NCI-H524 treated with DMSO at 0.1 percent for 48 hours (cell line): ENCODE data around the gene VWCE.

Source experiments
- DNase-seq: peaks from one replicate; lab custom pipeline; 2025; lab: John Stamatoyannopoulos, UW

Gene VWCE

DNA sequence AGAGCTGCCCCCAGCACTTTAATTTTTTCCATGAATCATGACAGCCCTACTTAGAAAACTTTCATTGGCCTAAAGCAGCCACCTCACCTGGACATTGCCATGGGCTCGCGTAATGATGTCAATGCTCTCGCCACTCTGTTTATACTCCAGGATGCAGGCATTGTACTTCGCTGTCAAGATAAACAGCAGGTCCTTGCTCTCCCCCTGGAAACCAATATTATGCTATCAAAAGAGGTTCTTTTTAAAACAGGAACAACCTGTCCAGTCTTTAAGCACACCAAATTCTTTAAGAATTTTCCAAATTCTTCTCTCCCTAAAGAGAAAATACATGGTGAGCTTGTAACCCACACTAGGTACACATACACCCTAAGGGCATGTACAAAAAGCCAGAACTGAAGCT lies 34.8 kb upstream of the VWCE start:
- DNase-seq = no peak

DNA sequence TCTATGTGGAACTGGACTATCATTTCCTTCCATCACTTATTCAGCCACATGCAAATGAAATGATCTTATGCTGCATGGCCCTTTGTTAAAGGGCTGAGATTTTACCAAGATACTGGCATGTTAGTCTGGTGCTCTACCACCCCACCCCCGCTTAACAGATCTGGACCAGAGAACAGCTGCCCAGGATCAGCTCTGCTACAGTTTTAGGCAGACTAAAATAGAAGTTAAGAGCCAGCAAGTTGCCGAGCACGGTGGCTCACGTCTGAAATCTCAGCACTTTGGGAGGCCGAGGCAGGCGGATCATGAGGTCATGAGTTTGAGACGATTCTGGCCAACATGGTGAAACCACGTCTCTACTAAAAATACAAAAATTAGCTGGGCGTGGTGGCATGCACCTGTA lies 33.2 kb upstream of the VWCE start:
- no peak for DNase-seq

DNA sequence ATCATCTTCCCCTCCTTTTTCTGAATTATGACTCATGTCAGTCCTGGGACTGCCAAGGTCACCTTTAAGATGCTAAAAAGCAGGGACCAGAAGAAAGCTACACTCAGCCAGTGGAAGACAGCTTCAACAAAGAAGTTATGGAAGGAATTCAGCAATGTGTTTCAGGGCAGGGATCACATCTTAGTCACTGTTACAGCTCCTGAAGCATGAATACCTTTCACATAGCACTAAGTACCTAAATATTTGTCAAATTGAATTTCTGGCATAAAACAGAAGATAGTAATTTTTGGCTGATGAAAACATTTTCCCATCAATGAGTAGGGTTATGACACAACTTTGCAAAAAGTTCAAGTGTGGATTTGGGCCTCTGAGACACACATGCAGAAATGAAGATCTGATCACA lies 32.6 kb upstream of the VWCE start:
- no peak for DNase-seq

- DNase-seq = no peak
These were observed 30.7 kb upstream of the VWCE start for GRCh38 chr11:61325649-61326414.

- no peak for DNase-seq
These were observed 20.1 kb upstream of the VWCE start for GRCh38 chr11:61315260-61315659.

DNA sequence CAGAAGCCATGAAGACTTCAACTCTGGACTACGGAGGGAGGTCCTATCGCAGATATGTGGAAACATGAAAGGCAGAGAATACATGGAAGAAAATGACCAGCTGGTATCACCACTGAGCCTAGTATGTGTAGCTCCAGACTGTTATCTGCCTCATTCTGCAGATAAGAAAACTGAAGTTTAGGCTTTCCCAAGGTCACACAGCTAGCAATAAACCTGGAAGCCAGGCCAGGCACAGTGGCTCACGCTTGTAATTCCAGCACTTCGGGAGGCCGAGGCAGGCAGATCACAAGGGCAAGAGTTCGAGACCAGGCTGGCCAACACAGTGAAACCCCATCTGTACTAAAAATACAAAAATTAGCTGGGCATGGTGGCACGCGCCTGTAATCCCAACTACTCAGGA lies 15.6 kb upstream of the VWCE start:
- DNase-seq = no peak

DNA sequence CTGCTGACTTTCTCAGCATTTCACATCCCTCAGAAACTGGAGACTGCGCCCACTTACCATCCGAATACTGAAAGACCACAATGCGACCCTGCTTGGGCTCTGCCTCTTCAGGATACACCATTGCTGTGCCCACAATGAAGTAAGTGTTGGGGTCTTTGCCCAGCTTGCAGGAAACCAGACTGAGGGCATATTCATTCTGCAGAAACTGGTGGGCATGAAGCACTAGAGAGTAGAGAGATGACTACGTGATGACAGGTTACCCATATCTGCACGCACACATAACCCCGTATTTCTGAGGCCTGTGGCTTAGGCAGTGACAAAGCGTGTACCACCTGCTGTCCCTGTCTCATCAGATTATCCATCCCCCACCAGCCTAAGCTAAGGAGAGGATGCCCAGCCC lies 14.6 kb upstream of the VWCE start:
- DNase-seq = no peak

DNA sequence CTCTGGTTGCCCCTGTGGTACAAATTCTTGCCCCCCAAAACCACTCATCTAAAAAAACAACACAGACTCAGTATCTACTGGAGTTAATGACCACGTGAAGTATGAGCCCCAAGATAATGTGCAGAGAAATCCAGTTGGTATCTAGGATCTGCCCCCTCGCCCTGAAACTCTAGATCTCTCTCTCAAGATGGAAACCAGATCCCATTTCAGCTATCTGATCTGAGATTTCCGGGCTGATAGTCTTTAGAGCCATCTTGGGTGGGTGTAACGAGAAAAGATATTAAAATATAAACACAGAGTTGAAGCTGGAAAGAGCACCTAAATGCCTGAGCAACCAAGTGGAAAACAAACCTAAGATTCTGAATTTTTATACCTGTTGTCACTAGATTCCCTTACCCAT lies 14.0 kb upstream of the VWCE start:
- no peak for DNase-seq

DNA sequence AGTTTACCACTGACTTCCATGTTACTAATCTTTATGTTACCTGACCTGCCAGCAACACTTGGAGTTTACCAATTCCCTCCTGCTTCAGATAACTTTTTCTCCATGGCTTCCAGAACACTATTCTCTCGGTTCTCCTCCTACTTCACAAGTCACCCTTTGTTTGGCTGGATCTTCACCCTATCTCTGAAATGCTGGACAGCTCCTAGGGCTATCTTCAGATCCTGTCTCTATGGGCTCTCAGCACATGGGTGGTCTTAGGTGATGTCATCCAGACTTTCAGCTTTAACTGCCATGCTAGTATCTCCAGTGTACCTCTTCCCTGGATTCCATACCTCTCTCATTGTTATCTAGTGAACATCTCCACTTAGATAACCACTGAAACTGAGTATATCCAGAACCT lies 12.2 kb upstream of the VWCE start:
- DNase-seq = no peak

DNA sequence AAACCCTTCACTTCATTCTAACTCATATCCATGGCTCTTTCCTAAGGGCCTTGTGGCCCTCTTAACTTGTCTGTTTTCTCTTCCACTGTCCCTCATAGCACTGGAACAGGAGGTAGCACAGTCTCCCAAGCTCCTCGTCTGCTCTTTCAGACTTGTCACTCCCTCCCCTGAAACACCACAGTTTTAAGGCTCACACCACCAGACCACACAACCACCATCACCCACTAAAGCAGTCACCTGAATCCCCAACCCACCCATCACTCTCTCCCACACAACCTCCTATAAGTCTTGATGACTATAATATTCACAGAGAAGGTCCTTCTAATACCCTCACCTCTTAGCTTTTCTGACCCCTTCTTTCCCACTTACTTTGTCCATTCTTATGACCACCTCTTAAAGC lies 11.1 kb upstream of the VWCE start:
- no peak for DNase-seq

DNA sequence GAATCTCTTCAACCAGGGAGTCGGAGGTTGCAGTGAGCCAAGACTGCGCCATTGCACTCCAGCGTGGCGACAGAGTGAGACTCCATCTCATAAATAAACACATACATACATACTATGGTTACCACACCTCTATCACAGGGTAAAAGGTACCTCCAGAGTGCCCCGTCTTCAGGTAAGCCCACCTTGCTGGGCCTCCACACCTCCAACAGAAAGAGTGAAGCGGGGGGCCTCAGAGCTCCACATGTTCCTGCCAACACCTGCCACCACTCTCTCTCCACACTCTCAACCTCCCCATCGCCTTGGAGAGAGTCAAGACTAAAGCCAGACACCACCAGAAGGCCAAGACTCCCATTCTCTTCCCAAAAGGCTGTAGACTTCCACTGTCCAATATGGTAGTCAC lies 10.3 kb upstream of the VWCE start:
- no peak for DNase-seq

DNA sequence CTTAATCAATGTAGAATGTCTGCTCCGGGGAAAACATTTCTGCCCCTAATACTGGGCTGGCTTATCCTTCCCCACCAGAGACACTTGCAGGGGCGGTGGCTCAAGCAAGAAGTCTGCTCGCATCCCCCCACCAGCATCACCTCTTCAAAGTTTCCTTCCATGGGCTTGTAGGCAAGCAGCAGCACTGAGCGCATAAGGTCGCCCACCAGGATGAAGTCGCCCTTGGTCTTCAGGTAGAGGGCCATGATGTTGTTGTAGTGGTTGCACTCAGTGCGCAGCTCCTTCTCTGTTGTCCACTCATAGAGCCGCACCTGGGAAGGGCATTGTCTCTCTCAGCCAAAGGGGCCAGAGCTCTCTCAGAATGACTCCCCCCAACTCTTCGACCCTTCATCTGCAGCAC lies 8.6 kb upstream of the VWCE start:
- DNase-seq = no peak

- no peak for DNase-seq
These were observed 7.4 kb upstream of the VWCE start for GRCh38 chr11:61302550-61302949.

DNA sequence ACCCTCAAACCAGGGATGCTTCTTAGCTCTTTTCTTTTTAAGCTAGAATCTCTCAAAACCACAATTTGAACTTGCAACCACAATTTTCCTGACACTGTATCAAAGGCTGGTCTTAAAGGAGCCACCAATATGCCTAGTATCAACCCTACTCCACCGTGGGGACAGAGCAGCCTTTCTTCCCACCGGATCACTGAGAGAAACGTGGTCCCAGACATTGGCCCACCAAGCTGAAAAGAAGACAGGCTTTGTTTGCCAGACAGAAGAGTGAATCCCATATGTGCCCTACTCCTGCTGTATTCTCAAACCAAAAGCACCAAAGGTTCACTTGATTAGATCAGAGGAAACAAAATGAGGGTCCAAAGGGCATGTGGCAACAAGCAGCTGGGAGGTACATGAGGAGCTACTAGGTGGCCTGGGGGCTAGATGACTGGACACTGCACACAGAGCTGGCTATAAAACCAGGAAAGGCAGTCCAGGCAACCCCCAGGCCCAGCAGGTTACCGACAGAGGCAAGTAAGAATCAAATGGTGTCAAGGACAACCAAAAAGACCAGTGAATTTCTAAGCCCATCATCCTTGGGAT lies 3.6 kb upstream of the VWCE start:
- DNase-seq = no peak

DNA sequence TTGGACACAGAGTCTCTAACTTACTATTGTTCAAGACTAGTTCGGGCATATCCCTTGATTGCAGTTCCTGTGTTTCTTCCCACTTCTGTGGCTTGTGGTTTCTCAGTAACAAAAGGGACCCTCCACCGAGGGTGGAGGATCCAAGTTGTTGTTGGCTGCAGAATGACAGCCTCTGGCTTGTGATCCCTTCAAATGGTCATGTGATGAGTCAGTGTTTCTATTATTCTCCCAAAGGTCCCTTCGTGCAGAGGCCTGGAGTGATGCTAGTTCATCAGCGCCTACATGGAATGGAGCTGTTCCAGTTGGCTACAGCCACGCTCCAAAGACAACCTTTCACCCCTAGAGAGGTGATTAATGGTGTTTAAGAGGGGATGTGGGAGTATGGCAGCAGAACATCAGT lies 2.6 kb upstream of the VWCE start:
- DNase-seq = no peak

- no peak for DNase-seq
These were observed 2.2 kb upstream of the VWCE start for GRCh38 chr11:61297341-61297740.

GRCh38 chr11:61295596-61295926 lies 445 bp upstream of the VWCE start:
- DNase-seq = peak; percentile 7

GRCh38 chr11:61293867-61294716 lies 1.0 kb downstream of the VWCE start:
- peak; percentile 11 for DNase-seq

DNA sequence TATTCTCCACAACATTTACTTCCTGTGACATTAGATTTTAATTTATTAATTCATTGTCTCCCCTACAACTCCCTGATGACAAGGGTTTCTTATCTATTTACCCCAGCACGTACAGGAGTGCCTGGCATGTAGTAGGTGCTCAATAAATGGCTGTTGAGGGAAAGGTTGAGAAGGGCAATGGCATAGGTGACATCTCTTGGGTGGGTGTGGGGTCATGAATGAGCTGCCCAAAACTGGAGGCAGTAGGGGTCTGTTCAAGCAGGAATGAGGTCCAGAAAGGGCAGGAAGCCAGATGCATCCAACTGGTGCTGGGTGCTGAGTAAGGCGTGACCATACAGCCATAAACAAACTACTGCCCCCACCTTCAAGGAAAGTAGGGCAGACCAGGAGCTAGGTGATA lies 2.8 kb downstream of the VWCE start:
- no peak for DNase-seq

DNA sequence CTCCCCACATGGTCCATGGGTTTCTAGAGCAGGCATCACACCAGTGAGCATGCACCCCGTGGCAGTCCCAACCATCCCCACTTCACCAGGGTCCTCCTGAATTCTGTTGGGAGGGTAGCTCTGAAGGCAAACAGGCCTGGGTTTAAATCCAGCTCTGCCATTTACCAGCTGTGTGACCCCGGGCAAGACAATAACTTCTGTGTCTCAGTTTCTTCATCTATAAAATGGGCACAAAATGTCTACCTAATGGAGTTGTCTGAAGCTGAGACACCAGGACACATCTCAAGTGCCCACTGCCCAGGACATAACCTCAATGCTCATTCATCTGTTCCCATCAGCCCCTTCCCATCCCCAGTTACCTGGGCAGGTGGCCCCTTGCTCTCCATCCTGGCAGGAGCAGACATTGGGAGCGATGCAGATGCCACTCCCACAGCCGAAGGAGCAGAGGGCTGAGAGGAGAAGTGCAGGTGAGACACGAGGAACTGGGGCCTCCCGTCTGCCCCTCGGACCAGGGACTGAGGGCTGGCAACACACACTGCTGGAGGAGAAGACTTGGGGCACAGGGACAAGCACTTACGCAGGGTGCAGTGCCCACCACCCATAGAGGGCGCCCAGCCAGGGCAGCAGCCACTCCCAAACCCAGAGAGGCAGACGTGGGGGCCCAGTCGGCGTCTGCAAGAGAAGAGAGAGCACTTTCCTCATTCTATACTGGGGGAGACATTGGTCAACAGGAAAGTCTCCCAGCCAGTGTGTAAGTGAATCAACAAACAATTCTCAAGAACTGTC lies 4.0 kb downstream of the VWCE start:
- no peak for DNase-seq

- DNase-seq = no peak
These were observed 7.7 kb downstream of the VWCE start for GRCh38 chr11:61287338-61287977.

DNA sequence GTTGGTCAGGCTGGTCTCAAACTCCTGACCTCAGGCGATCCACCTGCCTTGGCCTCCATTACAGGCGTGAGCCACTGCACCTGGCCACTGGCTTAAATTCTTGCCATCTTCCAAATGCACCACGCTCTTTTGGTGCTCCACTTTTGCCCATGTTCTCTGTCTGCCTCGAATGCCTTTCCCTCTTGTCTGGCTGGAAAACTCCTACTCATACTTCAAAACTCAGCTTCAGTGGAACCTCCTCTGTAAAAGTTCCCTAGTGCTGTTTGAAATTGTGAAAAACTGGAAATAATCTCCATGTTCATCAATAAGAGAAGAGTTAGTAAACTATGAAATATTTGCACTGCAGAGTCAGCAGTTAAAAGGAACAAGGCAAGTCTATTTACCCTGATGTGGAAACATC lies 11.5 kb downstream of the VWCE start:
- no peak for DNase-seq
